ENCODE data around the gene FARSB.
"Not testable (repeated sequence)": the region's sequence is repeated elsewhere in the genome, so short reads cannot be mapped to it uniquely, and the experiment has no call there.

Gene FARSB

DNA sequence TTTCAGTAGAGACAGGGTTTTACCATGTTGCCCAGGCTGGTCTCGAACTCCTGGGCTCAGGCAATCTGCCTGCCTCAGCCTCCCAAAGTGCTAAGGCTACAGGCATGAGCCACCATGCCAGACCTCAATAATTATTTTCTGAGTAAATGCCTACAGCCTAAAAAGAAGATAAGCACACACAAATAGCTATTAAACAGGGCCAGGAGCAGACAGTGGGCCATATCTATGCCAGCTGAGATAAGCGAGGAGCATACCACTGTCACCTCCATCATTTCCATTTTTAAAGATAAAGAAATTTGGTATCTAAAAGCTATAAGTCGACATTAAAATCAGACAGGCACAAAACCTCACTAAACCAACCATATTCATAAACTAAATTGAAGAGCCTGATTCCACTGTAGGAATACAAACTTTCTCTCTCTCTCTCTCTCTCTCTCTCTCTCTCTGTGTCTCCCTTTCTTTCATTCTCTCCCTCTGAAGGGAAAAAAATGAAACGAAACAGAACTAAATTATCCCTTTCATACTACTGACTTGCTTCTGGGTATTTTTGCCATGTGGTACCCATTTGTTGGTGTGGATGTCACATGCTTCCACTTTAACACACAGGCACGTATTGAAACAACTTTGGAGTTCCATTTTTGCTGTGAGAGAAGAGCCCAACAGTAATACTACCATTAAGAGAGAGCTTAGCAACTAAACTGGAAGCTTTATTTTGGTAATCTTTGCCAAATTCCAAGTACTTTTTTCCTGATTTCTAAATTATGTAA, 51.0 kb downstream of the FARSB start:
- ATAC-seq (no peak), DNase-seq (no peak)

DNA sequence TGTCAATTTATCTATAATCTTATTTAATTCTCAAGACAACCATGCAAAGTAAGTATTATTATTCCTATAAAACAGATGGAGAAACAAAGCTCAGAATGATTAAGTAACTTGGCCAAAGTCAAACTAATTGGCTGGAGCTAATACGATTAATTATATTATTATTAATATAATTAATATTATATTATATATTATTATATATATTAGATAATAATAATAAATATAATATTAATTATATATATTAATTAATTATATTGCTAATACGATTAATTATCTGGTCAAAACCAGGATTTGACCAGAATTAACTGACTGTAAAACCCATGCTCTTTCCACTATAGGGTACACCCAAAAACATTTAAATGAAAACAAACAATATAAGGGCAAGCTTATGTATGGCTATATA, 52.4 kb downstream of the FARSB start:
- ATAC-seq: no peak
- no peak for DNase-seq

DNA sequence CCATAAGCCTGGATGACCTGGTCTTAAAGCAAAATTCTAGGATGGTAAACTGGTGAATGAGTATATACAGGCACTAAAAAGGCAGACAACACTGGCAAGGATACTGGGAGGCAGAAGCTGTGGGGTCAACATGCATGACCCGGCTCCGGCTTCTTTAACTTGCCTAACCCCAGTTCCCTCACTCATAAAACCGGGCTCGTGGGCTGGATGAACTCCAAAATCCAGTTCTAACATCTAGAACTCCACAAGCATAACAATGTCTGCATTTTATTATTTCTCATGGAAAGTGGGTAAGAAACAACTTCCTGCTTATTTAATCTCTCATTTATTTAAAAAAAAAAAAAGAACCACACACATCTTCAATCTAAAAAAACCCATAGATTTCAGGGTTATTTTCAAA, 57.3 kb downstream of the FARSB start:
- no peak for ATAC-seq
- no peak for DNase-seq

DNA sequence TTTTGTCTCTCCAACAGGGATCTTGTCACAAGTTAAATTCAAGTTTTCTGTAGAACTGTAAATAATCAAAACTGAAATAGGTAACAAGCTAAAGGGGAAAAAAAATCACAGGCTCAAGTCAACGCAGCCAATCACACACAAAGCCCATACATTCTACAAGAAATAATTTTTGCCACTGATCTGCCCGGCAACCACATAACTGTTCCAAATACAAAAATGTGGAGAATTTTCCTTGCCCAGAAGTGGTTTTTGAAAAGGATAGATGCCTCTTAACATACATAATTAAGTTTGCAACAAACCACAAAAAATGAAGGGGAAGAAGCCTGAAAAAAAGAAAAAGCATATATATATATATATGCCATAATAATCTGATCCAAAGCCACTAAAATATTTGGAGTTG, 60.3 kb downstream of the FARSB start:
- no peak for DNase-seq
- no peak for ATAC-seq

DNA sequence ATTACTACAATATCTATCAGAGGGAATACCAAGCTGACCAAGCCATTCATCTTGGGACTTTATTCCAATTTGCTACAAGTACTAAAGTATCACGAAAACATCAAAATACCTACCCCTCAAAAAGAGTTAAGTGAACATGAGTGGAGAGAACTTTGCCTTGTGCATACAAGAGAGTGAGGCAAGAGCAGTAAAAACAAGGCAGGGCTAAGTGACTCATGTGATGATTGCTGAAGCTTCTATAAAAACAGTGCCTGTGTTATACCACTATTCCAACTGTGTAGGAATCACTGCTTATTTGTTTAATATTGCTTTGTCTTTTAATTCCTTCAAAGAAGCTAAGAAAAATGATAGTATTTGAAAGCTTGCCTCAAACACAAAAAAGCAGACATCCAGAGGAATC, 61.2 kb downstream of the FARSB start:
- ATAC-seq: no peak
- no peak for DNase-seq

DNA sequence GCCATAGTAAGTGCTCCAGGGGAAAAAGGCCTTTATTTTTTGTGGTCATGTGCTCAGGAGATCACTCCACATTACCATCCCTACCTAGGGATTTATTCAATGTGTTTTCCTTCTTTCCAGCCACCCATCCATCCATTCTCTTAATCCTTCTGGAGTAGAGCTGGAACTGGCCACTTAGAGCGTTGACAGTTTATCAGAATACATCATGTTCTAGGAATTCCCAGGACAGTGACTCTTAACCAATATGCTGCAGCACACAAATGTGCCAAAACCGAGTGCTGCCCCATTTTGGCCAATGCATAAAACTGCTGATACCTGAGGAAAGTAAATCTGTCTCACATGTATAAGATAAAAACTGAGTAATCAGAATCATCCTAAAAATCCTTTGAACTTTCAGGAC, 63.7 kb downstream of the FARSB start:
- ATAC-seq: no peak

DNA sequence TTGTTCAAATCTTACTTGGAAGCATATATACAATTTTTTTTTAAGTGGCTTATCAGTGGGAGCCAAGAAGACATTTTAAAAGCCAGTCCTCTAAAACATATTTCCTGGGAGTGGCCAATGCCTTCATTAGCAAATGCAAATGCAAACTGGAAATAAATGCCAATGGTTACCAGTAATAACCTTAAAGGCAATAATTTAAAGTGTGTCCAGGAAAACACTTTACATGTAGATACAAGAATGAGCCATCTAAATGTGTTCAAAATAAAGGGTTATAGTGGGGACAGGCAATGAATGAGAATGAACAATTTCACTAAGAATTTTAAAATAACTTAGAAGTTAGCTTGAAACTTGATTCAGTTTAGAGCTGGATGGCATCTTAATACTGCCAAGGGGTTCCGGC, 64.2 kb downstream of the FARSB start:
- DNase-seq: no peak

More for the DNA sequence above, 63.7 kb downstream of the FARSB start:
- DNase-seq: no peak

DNA sequence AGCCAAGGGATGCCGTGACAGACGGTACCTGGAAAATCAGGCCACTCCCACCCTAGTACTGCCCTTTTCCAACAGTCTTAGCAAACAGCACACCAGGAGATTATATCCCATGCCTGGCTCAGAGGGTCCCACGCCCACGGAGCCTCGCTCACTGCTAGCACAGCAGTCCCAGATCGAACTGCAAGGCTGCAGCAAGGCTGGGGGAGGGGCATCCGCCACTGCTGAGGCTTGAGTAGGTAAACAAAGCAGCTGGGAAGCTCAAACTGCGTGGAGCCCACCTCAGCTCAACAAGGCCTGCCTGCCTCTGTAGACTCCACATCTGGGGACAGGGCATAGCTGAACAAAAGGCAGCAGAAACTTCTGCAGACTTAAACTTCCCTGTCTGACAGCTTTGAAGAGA, 71.3 kb downstream of the FARSB start:
- DNase-seq: not testable (repeated sequence)

More for the DNA sequence above, 64.2 kb downstream of the FARSB start:
- ATAC-seq: no peak

DNA sequence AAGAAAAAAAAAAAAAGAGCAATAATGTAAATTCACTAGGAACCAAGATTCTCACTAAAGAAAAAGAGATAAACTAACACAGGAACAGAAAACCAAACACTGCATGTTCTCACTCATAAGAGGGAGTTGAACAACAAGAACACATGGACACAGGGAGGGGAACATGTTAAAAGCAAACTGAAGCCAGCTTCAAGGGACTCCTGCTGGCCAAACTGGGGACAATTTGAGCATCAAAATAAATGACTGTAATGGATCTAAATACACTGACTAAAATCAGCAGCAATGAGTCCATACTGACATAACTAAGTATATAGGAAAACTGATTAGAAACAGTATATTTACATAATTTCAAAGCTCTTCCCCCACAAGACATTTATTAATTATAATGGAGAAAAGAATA, 73.0 kb downstream of the FARSB start:
- ATAC-seq: no peak
- DNase-seq: no peak

More for the DNA sequence above, 71.3 kb downstream of the FARSB start:
- not testable (repeated sequence) for ATAC-seq

DNA sequence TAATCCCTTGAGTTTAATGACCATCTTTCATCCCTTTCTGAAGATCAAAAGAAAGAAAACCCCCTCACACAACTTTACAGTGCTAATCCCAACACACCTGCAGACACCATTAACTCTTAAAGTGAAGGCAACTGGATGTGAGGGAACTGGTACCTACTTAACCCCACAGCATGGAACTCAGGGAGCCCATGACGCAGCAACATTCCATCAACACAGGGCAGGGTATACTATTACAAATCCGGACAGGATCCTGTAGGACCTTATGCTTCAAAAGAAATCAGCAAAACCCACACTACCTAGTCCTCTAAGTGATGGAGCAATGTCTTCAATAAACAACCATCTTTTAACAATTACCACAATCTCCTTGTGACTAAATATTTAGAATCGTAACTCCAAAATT, 78.6 kb downstream of the FARSB start:
- DNase-seq: no peak
- ATAC-seq: no peak

DNA sequence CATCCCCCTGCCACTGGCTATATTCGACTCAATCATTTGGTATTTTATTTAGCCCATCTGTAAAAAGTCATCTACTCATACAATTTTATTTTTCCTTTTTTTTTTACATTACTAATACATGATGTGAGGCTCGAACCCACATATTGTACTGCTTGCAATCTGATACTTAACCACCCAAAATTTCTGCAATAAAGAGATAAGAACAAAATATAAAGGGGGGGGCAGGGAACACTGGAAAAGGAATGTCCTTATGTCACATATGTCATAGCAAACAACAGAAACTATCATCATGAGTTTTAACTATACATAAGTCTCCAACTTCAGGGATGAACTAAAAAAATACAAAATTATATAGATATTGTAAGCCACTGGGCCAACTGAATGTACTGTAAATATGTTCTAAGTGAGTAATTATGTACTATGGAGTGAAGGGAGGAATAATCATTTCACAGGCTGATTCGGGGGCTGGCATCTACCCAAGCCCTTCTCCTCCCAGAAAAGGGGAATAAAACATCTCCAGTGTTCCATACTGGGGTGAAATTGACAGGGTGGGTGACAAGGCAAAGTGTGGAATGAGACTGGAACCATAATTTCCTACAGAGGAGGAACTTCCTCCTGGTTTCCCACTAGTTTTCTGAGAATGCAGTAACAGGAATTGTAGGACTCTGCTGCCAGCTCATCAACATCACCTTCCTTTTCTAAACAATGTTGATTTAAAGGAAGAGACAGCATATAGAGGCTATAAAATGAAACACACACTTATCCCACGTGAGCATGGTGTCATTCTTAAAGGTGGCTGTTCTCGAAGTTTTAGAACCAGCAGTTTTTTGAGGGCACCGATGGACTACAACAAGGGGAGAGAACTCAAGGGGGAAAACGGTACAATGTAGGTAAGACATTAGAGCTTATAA, 79.5 kb downstream of the FARSB start:
- ATAC-seq: no peak
- DNase-seq: no peak

DNA sequence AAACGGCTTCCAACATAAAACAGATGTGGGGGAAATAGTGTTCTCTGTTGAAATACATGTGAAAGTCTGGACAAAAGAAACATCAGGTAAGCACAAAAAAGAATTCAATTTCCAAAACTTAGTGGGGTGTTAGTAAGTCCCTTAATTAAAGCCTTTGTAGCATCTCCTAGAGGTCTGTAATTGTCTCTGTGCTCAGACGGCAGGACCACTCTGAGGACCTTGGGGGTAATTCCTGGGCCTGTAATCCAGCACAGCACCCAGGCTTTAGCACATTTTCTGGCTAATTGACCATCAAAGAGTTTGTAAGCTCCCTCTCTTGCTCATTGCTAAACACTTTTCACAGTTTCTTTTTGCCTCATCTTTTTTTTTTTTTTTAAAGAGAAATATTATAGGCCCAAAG, 80.3 kb downstream of the FARSB start:
- ATAC-seq (no peak), DNase-seq (no peak)

DNA sequence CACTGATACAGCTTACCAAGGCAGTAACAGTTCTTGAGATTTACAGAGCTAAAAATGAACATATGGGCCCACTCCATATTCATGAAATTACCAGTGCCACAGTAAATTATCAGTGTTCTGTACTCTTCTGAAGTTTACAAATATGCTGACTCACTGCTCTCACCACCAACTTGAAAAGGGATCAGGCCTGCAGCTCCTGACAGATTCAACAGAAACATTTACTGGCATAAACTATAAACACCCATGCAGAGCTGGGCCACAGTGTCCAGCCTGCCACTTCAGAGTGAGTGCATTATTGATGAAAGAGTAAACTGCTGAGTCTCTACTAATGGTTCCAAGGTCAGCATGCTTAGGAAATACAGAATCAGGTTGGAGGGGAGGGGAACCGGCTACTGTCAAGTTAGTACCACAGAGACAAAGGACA, 83.1 kb downstream of the FARSB start:
- DNase-seq (no peak), ATAC-seq (no peak)

DNA sequence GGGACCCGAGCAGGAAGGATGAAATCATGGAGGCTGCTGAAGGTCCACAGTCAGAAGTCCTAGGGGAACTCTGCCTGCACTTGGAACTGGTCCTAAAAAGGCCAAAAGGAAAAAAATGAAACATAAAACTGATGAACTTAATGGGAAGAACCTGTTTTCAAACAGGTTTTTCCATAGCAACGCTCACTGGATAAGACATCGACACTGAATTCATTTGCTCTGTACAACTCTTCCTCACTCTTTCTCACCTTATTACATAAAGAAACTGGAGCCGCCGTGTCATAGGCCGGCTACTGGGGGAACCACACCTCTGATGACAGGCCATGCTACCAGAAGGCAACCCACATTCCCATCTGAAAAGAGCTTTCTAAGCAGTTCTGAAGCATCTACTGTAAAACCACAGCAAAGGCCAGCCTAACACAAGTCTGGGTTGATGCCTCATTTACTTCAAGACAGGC, 83.6 kb downstream of the FARSB start:
- ATAC-seq (no peak), DNase-seq (no peak)

DNA sequence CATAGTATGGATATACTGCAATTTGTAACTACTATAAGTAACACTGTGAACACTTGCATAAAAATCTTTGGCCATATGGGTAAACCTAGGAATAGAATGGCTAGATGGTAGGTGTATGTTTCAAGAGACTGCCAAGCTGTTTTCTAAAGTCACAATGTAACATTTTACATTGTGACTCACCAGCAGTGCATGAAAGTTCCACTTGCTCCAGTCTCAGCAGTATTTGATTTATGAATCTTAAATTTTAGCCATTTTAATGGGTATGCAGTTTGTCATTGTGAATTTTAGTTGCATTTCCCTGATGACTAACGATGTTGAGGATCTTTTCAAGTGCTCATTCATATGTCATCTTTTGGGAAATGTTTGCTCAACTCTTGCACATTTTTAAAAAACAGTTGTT, 86.1 kb downstream of the FARSB start:
- no peak for ATAC-seq
- no peak for DNase-seq

DNA sequence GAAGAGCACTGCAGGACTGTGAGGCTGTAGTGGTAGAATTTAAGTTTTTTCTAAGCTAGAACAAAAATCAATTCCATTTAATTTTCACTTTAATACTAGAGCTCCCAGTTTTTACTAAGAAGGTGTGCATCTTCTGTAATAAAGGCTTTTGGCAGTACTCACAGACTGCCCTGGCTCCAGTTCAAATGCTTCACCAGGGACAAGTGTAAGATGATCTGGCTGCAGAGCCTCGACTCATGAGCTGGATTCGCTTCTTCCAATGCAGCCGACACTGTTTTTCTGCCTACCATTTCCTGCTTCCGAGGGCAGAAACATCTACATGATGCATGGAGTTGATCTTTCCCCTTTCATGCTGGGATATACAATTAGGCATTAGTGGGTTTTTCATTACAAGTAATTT, 87.0 kb downstream of the FARSB start:
- ATAC-seq (no peak), DNase-seq (no peak)

DNA sequence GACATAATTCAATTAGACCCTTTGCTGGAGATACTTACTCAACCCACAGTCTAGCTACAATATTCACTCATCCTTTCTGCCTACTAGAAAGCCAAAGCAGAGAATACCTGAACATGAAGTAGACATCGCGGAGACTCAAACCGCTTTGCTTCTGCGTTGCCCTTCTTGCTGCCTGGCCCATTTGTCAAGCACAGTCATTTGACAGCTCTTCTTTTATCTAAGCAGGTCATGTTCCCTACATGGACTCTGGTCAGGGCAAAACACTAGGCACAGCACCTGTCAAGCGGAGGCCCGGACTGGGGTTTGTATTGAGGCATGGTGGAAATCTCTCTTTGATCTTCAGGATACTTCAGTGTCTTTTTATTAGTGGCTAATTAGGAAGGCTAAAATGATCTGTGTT, 89.7 kb downstream of the FARSB start:
- DNase-seq: no peak
- no peak for ATAC-seq

DNA sequence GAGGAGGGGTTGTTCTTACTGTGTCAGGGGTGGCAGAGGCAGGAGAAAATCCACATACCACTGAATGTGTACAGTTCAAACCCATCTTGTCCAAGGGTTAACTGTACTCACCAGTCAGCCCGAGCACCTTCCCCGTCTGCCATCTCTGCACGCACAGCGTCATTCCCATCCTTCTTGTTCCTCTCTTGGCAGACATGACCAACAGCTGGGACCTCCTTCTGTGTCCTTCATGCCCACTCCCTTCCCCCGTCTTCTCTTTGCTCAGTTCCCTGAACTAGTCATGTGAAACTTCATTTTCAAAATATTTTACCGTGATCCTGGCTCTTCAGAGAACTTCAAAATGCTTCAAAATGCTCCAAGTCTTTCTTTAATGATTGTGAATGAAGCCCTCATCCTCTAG, 92.0 kb downstream of the FARSB start:
- DNase-seq (no peak), ATAC-seq (no peak)

DNA sequence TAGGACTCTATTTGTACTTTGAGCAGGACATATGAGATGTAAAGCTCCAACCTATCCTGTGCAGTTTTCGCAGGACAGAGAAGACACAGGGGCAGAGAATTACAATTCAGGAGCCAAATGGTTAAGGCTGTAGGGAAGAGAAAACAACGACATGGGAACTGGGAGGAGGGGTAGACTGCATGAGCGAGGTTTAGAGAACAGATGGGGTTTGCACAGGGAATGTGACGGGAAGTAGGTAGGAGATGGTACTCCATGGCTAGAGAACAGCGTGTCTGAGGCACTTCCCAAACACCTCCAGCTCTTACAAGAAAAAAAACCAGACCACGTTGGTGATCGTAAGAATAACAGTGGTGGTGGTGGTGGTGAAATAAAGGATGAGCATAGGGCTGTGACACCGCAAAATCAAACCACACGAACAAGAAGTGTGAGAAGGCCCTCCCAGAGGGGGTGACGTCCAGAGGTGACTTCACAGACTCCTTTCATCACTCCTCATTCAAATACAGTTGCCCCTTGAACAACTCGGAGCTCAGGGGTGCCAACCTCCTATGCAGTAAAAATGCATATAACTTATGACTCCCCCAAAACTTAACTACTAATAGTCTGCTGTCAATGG, 92.7 kb downstream of the FARSB start:
- ATAC-seq: no peak
- no peak for DNase-seq

DNA sequence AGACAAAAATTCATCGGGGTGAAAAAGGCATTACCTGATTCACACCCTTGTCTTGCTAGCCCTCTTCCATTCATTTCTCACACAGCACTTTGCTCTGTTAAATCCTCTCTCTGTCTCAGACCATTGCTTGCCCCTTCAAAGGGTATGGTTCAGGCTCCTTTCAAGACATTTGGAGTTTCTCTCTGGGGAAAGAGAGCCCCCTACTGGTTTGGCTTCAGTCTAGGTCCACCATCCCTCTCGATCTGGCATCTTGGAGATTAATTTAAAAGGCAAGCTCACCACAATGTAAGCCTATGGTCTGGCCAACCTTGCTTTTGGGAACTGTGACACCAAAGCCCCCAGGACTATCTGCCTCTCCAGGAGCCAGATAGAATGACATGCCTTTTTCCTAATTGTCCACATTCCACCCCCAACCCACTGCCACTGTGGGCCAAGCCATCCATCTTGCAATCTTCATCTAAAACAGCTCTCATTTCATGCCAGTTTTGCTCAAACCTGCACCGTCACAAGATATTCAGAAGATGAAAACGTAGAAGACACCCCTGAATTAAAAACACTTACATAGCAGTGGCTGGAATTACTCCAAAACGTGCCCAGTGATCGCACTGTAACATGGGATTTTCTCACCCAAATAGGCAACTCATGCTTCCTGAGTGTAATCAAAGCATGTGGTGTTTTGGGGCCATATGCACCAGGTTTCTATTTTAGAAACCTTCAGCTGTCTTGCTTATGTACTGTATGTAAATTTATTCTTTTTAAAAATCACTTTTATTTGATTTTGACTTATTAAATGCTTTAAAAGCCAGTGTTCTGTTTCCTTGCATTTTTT, 93.9 kb downstream of the FARSB start:
- DNase-seq (peak; percentile 20), ATAC-seq (peak; percentile 50)

DNA sequence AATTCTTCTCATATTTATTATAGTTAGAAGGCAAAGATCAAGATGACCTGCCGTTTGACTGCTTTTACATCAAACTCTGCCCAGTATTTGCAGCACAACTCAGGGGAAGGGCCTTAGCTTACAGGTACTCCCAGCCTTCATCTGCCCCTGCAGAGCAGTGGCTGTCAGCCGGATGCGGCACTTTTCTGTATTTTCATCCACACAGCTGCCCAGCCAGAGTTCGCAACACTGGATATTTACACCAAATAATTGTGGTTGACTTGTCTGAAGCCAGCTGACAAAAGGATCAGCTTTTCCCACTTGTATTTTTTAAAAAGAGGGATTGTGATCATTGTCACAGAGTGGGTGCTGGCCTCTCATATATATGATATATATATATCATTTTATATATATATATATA, 94.7 kb downstream of the FARSB start:
- DNase-seq (no peak), ATAC-seq (no peak)

DNA sequence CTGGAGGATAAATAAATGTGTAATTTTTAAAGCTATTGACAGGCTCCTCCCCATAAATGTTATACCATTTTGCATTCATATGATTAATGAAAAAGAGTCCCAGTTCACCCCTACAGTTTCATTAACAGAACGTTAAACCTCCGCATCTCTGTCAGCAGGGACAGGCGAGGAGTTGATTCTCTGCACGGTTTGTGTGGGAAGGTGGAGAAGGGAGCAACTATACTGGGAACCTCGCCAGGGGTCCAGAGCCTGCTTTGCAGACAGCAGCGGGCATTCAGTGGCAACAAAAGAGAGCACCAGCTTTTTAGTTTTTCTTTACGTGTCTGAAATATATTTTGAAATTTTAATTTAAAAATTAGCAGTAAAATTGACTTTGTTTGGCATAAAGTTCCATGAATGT, 101.4 kb downstream of the FARSB start:
- no peak for DNase-seq
- ATAC-seq: no peak
